Measurements from ENCODE around the gene GCK. TPM values are rescaled to one million over a fixed set of nuclear protein-coding genes. Genes with fewer than 3 reads are reported as not detected.

The GCK gene
- total and polyA plus RNA-seq, 2 donors (not counting 3 experiments of a cell fraction or from before 2014, with no cell fraction given) = 0.17 to 0.51 TPM

- Histone ChIP-seq H3K79me2 (ENCODE audit: control insufficient read depth, insufficient read depth, low read length) (no peaks in the 10 kb centered on the region), H4K20me1 (replicated peaks; ENCODE audit: control insufficient read depth, extremely low read depth, insufficient read depth, low read length) (no peaks in the 10 kb centered on the region), H3K27me3 (ENCODE audit: control insufficient read depth in 2 of 2, insufficient read depth in 2 of 2, low read length in 2 of 2) (no peaks in the 10 kb centered on the region), H3K9me3 (replicated peaks; ENCODE audit: control insufficient read depth, insufficient read depth, low read length) (no peaks in the 10 kb centered on the region), H3K4me3 (replicated peaks in 1 of 3; ENCODE audit: insufficient read depth in 1 of 3, low read depth in 1 of 3, low read length in 3 of 3) (no peak overlapping the region), H2AFZ (ENCODE audit: low read depth, low read length) (no peak overlapping the region), H3K9me1 (replicated peaks; ENCODE audit: control insufficient read depth, extremely low read depth, insufficient read depth, low read length) (no peaks in the 10 kb centered on the region), H3K9ac (replicated peaks; ENCODE audit: extremely low read depth, insufficient read depth, low read length) (no peak overlapping the region), H3K36me3 (ENCODE audit: control insufficient read depth in 2 of 2, extremely low read depth in 1 of 2, insufficient read depth in 2 of 2, low read length in 2 of 2) (no peaks in the 10 kb centered on the region), H3K4me2 (ENCODE audit: insufficient read depth, low read length) (no peak overlapping the region), H3K27ac (ENCODE audit: insufficient read depth, low read depth, low read length) (no peak overlapping the region), H3K4me1 (ENCODE audit: control insufficient read depth, extremely low read depth, insufficient read depth, low read length) (no peaks in the 10 kb centered on the region)
- DNase-seq (ENCODE audit: low read depth, low spot score) = no peak
- intact Hi-C loops (cut with micrococcal nuclease) (no loop called here), dilution Hi-C loops (cut with MboI; ENCODE audit: extremely low pct_ligation_motif_present, low sequenced_read_pairs) (no loop called here)
- ChIA-PET CTCF (interaction anchor here (1.5 kb wide), 1 partner anchor 16 kb away, joined by 8 read pairs; no protein-coding TSS in a partner anchor), POLR2A (no interaction called here)
- BruUV-seq (replicated peaks) = no TSS peak
- FAIRE-seq = no peak
- TF ChIP-seq CTCF (IDR thresholded peaks at IDR 0.05; ENCODE audit: extremely low read depth in 1 of 2, insufficient read depth in 1 of 2, low read depth in 1 of 2, low read length in 2 of 2) = no peak
- no peak for TF ChIP-seq FOS (IDR thresholded peaks at IDR 0.05; ENCODE audit: borderline replicate concordance, insufficient read depth, low read length)
These were observed 35.1 kb upstream of the GCK start for GRCh38 chr7:44224080-44224973.

DNA sequence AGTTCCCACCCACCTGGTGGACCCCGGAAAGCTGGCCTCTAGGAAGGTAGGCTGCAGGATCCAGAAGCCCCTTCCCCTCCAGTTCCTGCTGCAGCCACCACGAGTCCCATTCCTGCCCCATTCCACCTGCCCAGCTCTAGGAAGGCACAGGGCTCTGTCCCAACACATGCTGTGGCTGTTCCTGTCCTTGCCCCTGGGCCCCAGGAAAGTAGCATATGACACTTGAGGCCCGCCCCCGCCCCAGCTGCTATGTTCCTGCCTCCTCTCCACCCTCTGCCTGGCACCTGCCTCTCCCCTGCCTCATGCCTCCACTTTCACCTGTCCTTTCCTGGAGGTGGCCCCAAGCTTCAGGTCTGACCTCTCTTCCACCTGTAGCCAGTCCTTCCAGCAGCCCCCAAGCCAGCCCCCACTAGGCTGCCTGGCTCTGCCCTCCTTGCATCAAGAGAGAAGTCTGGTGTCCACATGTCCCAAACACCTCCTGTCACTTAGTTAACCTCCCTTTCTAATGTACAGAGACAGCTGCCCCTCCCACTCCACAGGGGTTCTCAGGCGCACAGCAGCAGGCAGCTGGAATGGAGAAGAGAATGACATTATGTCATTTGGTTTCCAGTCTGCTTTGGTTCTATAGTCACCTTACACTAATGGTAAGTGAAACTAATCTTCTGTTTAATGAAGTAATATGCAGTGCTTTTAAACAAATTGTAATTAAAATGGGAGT, 34.3 kb upstream of the GCK start:
- Histone ChIP-seq H2AFZ (ENCODE audit: low read depth, low read length) (no peak overlapping the region), H3K9ac (replicated peaks; ENCODE audit: extremely low read depth, insufficient read depth, low read length) (no peak overlapping the region), H3K9me3 (replicated peaks; ENCODE audit: control insufficient read depth, insufficient read depth, low read length) (no peaks in the 10 kb centered on the region), H3K36me3 (ENCODE audit: control insufficient read depth in 2 of 2, extremely low read depth in 1 of 2, insufficient read depth in 2 of 2, low read length in 2 of 2) (no peaks in the 10 kb centered on the region), H3K27ac (ENCODE audit: insufficient read depth, low read depth, low read length) (no peak overlapping the region), H3K4me1 (ENCODE audit: control insufficient read depth, extremely low read depth, insufficient read depth, low read length) (no peaks in the 10 kb centered on the region), H4K20me1 (replicated peaks; ENCODE audit: control insufficient read depth, extremely low read depth, insufficient read depth, low read length) (no peaks in the 10 kb centered on the region), H3K4me3 (replicated peaks in 1 of 3; ENCODE audit: insufficient read depth in 1 of 3, low read depth in 1 of 3, low read length in 3 of 3) (no peak overlapping the region), H3K4me2 (ENCODE audit: insufficient read depth, low read length) (no peak overlapping the region), H3K9me1 (replicated peaks; ENCODE audit: control insufficient read depth, extremely low read depth, insufficient read depth, low read length) (no peaks in the 10 kb centered on the region), H3K79me2 (ENCODE audit: control insufficient read depth, insufficient read depth, low read length) (no peaks in the 10 kb centered on the region), H3K27me3 (ENCODE audit: control insufficient read depth in 2 of 2, insufficient read depth in 2 of 2, low read length in 2 of 2) (no peaks in the 10 kb centered on the region)
- no TSS peak for BruUV-seq (replicated peaks)
- FAIRE-seq = no peak
- CTCF ChIA-PET = interaction anchor here (1.5 kb wide), 1 partner anchor 17 kb away, joined by 8 read pairs; no protein-coding TSS in a partner anchor
- no peak for DNase-seq (ENCODE audit: low read depth, low spot score)
- POLR2A ChIA-PET = no interaction called here
- no peak for TF ChIP-seq MYC (IDR thresholded peaks at IDR 0.05; ENCODE audit: low read depth, low read length)
- no peak for TF ChIP-seq EZH2 (IDR thresholded peaks at IDR 0.05; ENCODE audit: borderline replicate concordance, low read depth, low read length, severe bottlenecking)
- TF ChIP-seq FOS (IDR thresholded peaks at IDR 0.05; ENCODE audit: borderline replicate concordance, insufficient read depth, low read length) = no peak
- no peak for TF ChIP-seq POLR2AphosphoS5 (IDR thresholded peaks at IDR 0.05; ENCODE audit: insufficient read depth, low read depth, low read length)
- TF ChIP-seq GATA2 (IDR thresholded peaks at IDR 0.05; ENCODE audit: insufficient read depth, insufficient read length, low read depth, low read length) = no peak
- TF ChIP-seq, protein P1, sequence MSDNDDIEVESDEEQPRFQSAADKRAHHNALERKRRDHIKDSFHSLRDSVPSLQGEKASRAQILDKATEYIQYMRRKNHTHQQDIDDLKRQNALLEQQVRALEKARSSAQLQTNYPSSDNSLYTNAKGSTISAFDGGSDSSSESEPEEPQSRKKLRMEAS (IDR thresholded peaks at IDR 0.05; ENCODE audit: insufficient read depth, insufficient read length) = no peak
- TF ChIP-seq CTCF (IDR thresholded peaks at IDR 0.05; ENCODE audit: extremely low read depth in 1 of 2, insufficient read depth in 1 of 2, low read depth in 1 of 2, low read length in 2 of 2) = no peak
- no peak for TF ChIP-seq JUN (IDR thresholded peaks at IDR 0.05; ENCODE audit: borderline replicate concordance, insufficient read depth, insufficient read length, low read depth)
- TF ChIP-seq POLR2A (IDR thresholded peaks at IDR 0.05; ENCODE audit: low read depth, low read length) = no peak
- dilution Hi-C loops (cut with MboI; ENCODE audit: extremely low pct_ligation_motif_present, low sequenced_read_pairs) = no loop called here
- intact Hi-C loops (cut with micrococcal nuclease) = no loop called here
